GM15510 (cell line): ENCODE data around the gene CELF4.

Experiments
- POLR2A ChIP-seq: IDR thresholded peaks from 3 replicates; pipeline ENCODE4 v1.6.1; 2011; ENCODE audit warnings: borderline replicate concordance; ENCODE audit not compliant: insufficient read length; ENCODE audit errors: extremely low read depth

Gene CELF4

DNA sequence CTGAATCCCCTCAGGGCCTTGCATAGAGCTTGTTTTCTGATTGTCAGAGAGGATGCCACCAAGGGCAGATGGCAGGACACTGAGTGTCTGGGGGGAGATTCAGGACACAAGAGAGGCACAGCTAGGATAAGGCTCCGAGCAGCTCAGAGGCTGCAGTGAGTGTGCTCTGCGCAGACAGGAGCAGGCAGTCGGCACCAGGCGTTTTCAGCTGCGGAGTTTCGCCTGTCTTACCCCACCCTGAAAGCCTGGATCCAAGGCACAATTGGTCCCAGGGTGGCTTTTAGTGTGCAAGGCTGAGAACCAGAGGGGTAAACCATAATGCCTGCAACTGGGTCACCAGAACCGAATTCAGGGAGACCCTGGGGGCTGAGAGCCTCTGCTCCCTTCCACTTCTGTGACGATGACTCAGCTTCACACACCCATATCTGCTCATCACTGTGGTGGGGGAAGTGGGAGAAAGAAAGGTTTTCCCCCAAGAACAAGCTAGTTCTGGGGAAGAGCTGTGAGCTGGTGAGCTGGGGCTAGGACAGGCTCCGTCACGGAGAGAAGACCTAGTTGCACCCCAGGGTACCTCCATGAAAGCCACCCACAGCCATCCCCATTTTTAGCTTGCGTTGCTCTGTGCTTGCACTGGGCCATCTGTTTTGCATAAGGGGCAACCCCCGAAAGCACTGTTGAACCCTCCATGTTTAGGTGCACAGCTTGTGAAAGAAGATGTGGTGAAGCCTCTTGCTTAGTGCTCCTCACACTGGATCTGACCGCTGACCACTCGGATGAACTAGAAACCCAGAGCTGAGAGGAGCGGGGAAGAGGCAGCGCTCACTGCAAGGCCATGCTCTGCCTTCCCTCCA lies 173.7 kb downstream of the CELF4 start:
- no peak for TF ChIP-seq POLR2A

GRCh38 chr18:37391156-37391555 lies 174.4 kb downstream of the CELF4 start:
- no peak for TF ChIP-seq POLR2A

GRCh38 chr18:37390687-37391086 lies 174.9 kb downstream of the CELF4 start:
- no peak for TF ChIP-seq POLR2A

GRCh38 chr18:37389684-37390368 lies 175.8 kb downstream of the CELF4 start:
- no peak for TF ChIP-seq POLR2A

DNA sequence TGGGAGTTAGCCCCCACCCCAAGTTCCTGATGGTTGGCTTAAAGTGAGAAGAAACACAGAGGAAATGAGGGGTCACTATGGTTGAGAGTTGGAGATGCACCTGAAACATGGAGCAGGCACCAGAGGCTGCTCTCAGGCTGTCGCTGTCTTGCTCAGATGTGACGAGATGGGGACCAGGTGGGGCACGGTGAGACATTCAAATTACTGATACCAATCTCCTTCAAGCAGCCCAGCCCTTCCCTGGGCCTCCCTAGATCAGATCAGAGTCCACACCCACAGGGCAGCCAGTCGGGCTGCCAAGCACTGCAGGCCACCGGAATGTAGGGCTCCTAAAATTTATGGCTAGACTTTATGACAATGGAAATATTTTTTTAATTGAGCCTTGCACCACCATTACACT lies 176.6 kb downstream of the CELF4 start:
- TF ChIP-seq POLR2A = no peak

- no peak for TF ChIP-seq POLR2A
These were observed 177.2 kb downstream of the CELF4 start for GRCh38 chr18:37388413-37388812.

- no peak for TF ChIP-seq POLR2A
These were observed 179.5 kb downstream of the CELF4 start for GRCh38 chr18:37385846-37386778.

DNA sequence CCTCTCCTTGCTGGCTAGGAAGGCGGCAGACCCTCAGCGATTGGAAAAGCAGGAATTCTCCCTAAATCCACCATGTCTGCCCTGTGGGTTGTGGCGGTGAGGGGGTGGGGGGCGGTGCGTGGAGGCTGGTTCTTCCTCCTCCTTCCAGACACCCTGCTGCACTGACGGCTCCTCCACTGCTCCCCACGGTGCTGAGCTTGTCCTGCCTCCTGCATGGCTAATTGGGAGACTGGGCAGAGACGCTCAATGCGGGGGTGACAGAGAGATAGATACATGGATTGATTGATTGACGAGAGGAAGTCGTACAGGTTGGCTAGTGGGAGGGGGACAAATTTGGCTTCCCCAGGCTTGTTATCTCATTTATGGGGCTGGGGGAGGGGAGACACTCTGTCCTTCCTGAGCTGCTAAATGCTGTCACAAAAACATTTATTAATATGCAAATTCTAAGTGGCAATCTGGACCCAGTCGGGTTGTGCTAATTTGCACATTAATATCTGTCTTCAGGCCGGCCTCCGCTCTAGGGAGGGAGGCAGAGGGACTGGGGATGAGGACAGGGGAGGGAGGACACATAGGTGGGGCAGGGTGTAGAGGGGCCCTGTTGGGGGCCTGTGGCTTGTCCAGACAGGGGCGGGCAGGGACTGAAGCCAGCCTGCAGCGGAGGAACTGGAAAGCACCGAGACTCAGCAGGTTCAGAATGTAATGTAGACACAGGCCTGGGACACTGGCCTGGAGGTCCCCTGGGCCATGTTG lies 181.6 kb downstream of the CELF4 start:
- no peak for TF ChIP-seq POLR2A

DNA sequence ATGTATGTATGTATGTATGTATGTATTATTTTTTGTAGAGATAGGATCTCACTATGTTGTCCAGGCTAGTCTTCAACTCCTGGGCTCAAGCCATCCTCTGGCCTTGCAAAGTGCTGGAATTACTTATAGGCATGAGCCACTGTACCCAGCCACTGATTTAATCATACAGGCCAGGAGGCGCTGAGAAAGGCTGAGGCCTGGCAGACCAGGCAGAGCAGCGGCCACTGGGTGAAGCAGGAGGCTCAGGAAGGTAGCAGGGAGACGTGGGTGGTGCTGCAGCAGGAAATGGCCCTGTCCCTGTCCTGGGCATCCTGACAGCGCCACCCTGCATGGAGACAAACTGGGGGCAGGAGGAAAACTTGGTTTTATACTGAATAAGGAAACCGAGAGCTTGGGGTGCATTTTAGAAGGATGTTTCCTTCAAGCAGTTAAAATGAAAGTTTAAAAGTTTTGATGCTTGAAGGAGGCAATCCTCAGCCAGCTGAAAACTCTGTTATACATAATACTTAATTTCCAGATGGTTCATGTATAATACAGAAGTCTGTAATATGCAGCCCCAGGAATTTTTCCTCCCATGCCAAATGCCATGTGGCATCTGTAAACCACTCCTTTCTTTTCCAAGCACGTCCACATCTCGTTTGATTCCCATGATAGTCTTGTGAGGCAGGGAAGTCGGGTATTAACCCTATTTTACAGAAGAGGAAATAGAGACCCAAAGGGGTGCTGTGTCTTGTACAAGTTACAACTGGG lies 182.4 kb downstream of the CELF4 start:
- no peak for TF ChIP-seq POLR2A

GRCh38 chr18:37381554-37381953 lies 184.0 kb downstream of the CELF4 start:
- TF ChIP-seq POLR2A = no peak

DNA sequence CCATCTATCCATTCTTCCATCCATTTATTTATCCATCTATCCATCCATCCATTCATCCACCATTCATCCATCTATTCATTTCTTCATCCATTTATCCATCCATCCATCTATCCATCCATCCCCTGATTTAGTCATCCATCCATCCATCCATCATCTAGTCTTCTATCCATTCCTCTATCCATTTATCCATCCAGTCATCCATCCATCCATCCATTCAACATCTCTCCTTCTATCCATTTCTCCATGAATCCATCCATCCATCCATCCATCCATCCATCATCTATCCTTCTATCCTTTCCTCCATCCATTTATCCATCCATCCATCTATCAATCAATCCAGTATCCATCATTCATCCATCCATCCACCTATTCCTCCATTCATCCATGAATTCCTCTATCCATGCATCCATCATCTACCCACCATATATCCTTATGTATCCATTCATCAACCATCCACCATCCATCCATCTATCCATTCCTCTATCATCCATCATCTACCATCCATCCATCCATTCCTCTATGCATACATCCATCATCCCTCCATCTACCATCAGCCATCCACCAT lies 185.0 kb downstream of the CELF4 start:
- no peak for TF ChIP-seq POLR2A

DNA sequence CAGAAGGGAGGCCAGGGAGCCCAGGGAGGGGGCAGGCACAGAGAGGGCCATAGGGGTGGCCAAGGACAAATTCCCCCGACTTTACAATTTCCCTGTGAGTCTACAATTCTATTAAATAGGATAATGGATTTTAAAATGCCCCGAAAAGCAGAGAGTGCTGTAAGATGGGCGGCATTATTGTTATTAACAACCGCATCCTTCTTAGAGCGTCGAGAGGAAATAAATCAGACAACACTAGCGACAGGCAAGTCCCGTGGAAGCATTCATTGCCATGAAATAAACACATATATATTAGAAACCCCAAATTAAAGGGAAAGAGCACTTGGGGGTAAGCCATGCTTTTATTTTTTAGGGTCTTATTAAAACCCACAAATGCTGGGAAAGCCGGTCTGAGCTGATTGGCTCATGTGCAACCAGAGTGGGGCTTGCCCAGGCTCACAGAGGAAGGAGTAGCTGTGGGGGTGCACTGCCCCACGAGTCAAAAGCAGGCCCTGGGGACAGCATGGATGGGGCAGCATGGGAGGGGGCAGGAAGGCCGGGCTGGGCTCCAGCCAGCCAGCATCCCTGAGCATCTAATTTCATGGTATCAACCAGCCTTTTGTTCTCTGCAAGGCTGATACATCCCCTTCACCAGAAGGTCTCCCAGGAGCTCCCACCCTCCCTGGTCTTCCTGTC lies 187.1 kb downstream of the CELF4 start:
- TF ChIP-seq POLR2A = no peak

- TF ChIP-seq POLR2A = no peak
These were observed 190.4 kb downstream of the CELF4 start for GRCh38 chr18:37375181-37375580.
